Stimulated activated naive CD4-positive, alpha-beta T cell treated with Interleukin-2 at 50 U/mL for 16 hours (primary cell): Measurements from ENCODE around the gene TIPRL.

Experiments used
- DNase-seq: peaks from one replicate; lab custom pipeline; 2025; lab: John Stamatoyannopoulos, UW

TIPRL gene

GRCh38 chr1:168216171-168216570, 37.4 kb downstream of the TIPRL start:
- no peak for DNase-seq

- no peak for DNase-seq
Observed at GRCh38 chr1:168217664-168218063, 38.9 kb downstream of the TIPRL start.

GRCh38 chr1:168218658-168219057, 39.9 kb downstream of the TIPRL start:
- DNase-seq, result no peak

GRCh38 chr1:168220470-168220871, 41.7 kb downstream of the TIPRL start:
- no peak for DNase-seq

- DNase-seq, result no peak
Observed at GRCh38 chr1:168221275-168221674, 42.5 kb downstream of the TIPRL start.

GRCh38 chr1:168223261-168223660, 44.5 kb downstream of the TIPRL start:
- DNase-seq, result no peak

GRCh38 chr1:168223681-168224540, 45.1 kb downstream of the TIPRL start:
- DNase-seq, result no peak

GRCh38 chr1:168224991-168225390, 46.2 kb downstream of the TIPRL start:
- DNase-seq, result no peak

GRCh38 chr1:168225476-168226190, 46.9 kb downstream of the TIPRL start, which contains the start of gene SFT2D2:
Gene SFT2D2, plus strand, starts transcription at chr1:168226004. Its CDS starts 76 bp downstream, at chr1:168226080.
- DNase-seq, result peak; percentile 72

GRCh38 chr1:168227620-168228019, 48.9 kb downstream of the TIPRL start:
- DNase-seq, result no peak

GRCh38 chr1:168229893-168230292, 51.1 kb downstream of the TIPRL start:
- no peak for DNase-seq

- DNase-seq, result no peak
Observed at GRCh38 chr1:168230709-168231108, 51.9 kb downstream of the TIPRL start.

GRCh38 chr1:168234846-168235547, 56.2 kb downstream of the TIPRL start:
- no peak for DNase-seq

GRCh38 chr1:168235548-168235885, 56.8 kb downstream of the TIPRL start:
- no peak for DNase-seq

- DNase-seq, result no peak
Observed at GRCh38 chr1:168235937-168236336, 57.2 kb downstream of the TIPRL start.

GRCh38 chr1:168236836-168237611, 58.3 kb downstream of the TIPRL start:
- peak; percentile 12 for DNase-seq

- DNase-seq, result no peak
Observed at GRCh38 chr1:168243198-168243597, 64.4 kb downstream of the TIPRL start.

- DNase-seq, result no peak
Observed at GRCh38 chr1:168243636-168244212, 65.0 kb downstream of the TIPRL start.

GRCh38 chr1:168245042-168245441, 66.3 kb downstream of the TIPRL start:
- no peak for DNase-seq

GRCh38 chr1:168246506-168246905, 67.7 kb downstream of the TIPRL start:
- DNase-seq, result no peak
